ENCODE measurements around the gene GAL3ST2.

Gene GAL3ST2

DNA sequence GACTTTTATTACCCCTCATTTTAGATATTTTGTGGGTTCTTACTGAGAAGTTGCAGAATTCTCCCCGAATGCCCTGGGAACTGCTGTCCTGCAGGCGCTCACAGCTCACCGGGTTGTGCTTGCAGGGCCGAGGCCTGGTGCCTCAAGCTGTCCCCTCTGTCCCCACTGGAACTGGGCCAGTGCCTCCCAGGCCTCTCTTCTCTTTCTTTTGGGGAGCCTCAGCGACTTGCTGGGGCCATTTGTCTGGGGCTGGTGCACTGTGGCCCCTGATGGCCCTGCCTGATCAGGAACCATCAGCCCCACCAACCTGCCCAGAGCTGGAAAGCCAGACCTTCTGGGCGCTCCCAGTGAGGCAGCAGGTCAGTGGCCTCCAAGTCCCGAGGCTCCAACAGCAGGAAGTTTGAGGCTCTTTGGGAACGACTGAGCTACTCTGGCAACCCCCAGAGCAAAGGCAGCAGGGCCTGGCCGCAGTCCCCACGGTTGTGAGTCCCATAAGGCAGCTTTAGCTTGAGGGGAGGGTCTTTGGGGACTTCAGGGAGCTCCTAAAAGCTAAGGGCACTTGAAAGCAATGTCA, 17.7 kb downstream of the GAL3ST2 start:
- Histone ChIP-seq H3K27me3 (replicated peaks; ENCODE audit: control insufficient read depth, insufficient read depth, low read length, poor library complexity, severe bottlenecking) (no peaks in the 10 kb centered on the region), H3K27ac (ENCODE audit: insufficient read depth, low read length, poor library complexity, severe bottlenecking) (no peak overlapping the region), H3K4me1 (ENCODE audit: control insufficient read depth, insufficient read depth, low read length, poor library complexity, severe bottlenecking) (no peaks in the 10 kb centered on the region), H3K4me3 (ENCODE audit: insufficient read depth, low read depth, low read length, poor library complexity, severe bottlenecking) (no peak overlapping the region), H3K9me3 (ENCODE audit: control insufficient read depth, low read length) (no peaks in the 10 kb centered on the region), H3K36me3 (ENCODE audit: control insufficient read depth, insufficient read depth, low read length) (no peaks in the 10 kb centered on the region)
- no peak for DNase-seq

DNA sequence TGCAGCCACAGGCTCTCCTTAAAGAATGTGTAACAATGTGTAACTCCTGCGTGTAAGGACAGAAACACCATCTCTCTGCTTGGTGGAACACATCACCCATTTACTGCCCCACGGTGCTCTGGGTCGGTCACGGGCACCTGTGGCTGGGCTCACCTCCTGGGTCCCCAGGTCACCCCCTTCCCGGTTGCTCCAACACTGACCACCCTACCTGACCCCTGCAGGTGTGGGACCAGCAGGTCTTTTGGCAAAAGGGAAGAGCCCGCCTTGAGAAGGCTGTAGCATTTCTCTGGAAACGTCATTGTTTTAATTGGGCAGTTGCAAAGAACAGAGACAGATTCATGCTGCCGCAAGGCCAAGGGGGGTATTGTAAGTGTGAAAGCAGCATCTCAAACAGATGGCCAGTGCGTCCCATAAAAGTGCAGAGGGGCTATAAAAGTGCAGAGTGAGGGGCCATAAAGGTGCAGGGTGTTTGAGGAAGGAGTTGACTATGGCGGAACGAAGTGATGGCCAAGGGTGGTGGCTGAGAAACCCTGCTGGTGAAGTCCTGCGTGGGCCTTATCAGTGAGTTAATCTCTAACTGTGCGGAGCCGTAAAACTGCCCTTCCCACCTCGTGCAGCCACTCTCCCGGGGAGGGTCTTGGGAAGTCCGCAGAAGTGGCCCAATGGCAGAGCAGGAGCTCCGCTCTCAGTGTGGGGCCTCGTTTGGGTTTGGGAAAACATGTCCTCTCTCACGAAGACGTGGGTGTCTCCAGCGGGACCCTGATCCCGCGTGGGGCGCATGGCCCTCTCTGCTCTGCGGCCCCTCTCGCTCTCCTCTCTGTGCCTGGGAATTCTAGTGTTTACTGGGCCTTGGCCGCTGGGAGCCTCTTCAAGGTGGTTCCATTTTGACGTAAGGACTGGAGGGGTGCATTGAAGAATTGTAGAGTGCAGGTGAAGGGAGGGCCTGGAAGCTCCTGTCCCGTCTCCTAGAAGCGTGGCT, 18.7 kb downstream of the GAL3ST2 start:
- no peaks in the 10 kb centered on the region for H3K9me3 ChIP-seq (ENCODE audit: control insufficient read depth, low read length)
- no peaks in the 10 kb centered on the region for H3K4me1 ChIP-seq (ENCODE audit: control insufficient read depth, insufficient read depth, low read length, poor library complexity, severe bottlenecking)
- H3K27me3 ChIP-seq (replicated peaks; ENCODE audit: control insufficient read depth, insufficient read depth, low read length, poor library complexity, severe bottlenecking): no peaks in the 10 kb centered on the region
- H3K4me3 ChIP-seq (ENCODE audit: insufficient read depth, low read depth, low read length, poor library complexity, severe bottlenecking): no peak overlapping the region
- no peaks in the 10 kb centered on the region for H3K36me3 ChIP-seq (ENCODE audit: control insufficient read depth, insufficient read depth, low read length)
- DNase-seq: no peak
- H3K27ac ChIP-seq (ENCODE audit: insufficient read depth, low read length, poor library complexity, severe bottlenecking): no peak overlapping the region

DNA sequence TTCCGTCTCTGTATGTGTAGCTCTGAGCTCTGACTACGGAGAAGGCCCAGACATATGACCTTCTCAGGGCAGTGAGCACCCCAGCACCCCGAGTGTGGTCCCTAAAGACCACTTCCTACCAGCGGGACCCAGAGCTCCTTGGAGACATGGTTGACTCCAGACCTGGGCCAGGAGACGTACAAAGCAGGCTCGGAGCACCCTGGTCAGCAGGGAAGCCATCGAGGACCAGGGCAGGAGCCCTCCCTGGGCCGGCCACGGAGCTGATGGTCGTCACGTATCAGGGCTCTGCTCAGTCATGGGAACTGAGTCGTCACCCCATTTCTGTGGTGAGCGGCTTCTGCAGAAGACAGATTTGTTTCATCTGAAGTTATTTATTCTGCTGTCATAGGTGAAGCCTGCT, 19.6 kb downstream of the GAL3ST2 start:
- Histone ChIP-seq H3K4me3 (ENCODE audit: insufficient read depth, low read depth, low read length, poor library complexity, severe bottlenecking) (no peak overlapping the region), H3K9me3 (ENCODE audit: control insufficient read depth, low read length) (no peaks in the 10 kb centered on the region), H3K27me3 (replicated peaks; ENCODE audit: control insufficient read depth, insufficient read depth, low read length, poor library complexity, severe bottlenecking) (no peaks in the 10 kb centered on the region), H3K36me3 (ENCODE audit: control insufficient read depth, insufficient read depth, low read length) (no peaks in the 10 kb centered on the region), H3K27ac (ENCODE audit: insufficient read depth, low read length, poor library complexity, severe bottlenecking) (no peak overlapping the region), H3K4me1 (ENCODE audit: control insufficient read depth, insufficient read depth, low read length, poor library complexity, severe bottlenecking) (no peaks in the 10 kb centered on the region)
- DNase-seq: no peak

DNA sequence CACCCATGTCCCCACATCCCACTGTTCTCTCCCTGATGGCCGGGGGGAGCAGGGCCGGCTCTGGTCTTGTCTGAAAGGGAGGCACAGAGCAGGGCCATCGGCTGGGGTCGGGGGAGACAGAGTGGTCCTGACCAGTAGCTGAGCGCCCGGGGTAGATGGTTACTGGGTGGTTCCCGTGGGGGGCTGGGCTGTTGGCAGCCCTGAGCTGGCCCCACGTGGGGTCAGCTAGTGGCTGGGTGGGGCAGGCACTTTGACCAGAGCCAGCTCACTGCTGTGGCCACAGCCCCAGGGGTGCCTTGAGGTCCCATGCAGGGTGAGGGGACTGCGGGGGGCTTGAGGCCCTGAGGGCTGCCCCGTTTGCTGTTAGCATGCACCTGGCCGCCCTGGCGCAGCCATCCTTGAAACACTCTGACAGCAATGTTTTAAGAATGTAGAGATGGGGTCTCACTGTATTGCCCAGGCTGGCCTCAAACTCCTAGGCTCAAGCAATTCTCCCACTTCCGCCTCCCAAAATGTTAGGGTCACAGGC, 20.1 kb downstream of the GAL3ST2 start:
- no peaks in the 10 kb centered on the region for H3K27me3 ChIP-seq (replicated peaks; ENCODE audit: control insufficient read depth, insufficient read depth, low read length, poor library complexity, severe bottlenecking)

DNA sequence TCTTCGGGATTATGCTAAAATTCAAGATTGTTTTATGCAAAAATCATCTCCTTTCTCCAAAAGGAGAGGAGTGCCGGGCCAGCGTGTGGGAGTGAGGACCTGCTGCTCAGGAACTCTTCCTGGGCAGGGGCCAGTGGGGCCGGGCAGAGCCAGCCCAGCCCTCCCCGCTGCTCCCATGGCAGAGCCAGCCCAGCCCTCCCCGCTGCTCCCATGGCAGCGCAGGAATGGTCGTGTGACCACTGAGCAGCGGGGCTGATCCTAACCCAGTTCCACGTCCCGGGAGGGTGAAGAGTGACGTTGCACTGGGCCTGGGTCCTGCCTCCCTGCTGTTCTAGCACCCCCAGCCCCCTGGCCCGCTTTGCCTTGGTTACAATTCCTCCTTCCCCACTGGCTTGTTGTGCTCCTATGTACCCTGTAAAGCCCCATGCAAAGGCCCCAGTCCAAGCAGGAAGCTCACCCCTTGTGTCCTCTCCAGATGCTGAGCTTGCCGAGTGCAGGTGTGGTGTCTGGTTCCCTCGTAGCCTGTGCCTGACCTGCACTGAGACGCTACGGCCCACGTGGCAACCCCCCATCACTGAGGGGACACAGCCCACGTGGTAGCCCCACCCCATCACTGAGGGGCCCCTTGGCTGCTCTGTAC, 20.9 kb downstream of the GAL3ST2 start:
- H3K4me3 ChIP-seq (ENCODE audit: insufficient read depth, low read depth, low read length, poor library complexity, severe bottlenecking): no peak overlapping the region

More for the DNA sequence above, 20.1 kb downstream of the GAL3ST2 start:
- Histone ChIP-seq H3K9me3 (ENCODE audit: control insufficient read depth, low read length) (no peaks in the 10 kb centered on the region), H3K27ac (ENCODE audit: insufficient read depth, low read length, poor library complexity, severe bottlenecking) (no peak overlapping the region), H3K4me1 (ENCODE audit: control insufficient read depth, insufficient read depth, low read length, poor library complexity, severe bottlenecking) (no peaks in the 10 kb centered on the region), H3K36me3 (ENCODE audit: control insufficient read depth, insufficient read depth, low read length) (no peaks in the 10 kb centered on the region), H3K4me3 (ENCODE audit: insufficient read depth, low read depth, low read length, poor library complexity, severe bottlenecking) (no peak overlapping the region)
- no peak for DNase-seq

DNA sequence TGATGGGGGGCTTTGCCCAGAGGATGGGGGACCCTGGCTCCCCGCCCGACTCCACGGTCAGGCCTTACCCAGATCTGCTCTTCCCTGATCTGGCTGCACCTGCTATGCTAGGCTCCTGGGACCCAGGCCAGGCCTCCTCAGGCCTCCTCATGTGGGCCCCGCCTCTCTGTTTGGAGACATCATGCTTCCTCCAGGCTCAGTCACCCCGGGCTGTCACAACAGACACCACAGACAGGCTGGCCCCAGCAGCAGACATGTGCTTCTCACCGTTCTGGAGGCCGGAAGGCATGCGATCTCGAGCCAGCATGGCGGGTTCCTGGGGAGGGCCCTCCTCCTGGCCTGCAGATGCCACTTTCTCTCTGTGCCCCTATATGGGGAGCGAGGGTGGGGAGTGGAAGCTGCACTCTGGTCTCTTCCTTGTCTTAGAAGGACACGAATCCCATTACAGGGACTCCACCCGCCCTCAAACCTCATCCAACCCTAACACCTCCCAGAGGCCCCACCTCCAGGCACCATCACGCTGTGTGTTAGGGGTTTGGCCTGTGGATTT, 21.5 kb downstream of the GAL3ST2 start:
- Histone ChIP-seq H3K27me3 (replicated peaks; ENCODE audit: control insufficient read depth, insufficient read depth, low read length, poor library complexity, severe bottlenecking) (no peaks in the 10 kb centered on the region), H3K4me3 (ENCODE audit: insufficient read depth, low read depth, low read length, poor library complexity, severe bottlenecking) (no peak overlapping the region), H3K36me3 (ENCODE audit: control insufficient read depth, insufficient read depth, low read length) (no peaks in the 10 kb centered on the region), H3K4me1 (ENCODE audit: control insufficient read depth, insufficient read depth, low read length, poor library complexity, severe bottlenecking) (peaks cover 4% of the 10 kb centered on the region), H3K9me3 (ENCODE audit: control insufficient read depth, low read length) (no peaks in the 10 kb centered on the region), H3K27ac (ENCODE audit: insufficient read depth, low read length, poor library complexity, severe bottlenecking) (no peak overlapping the region)
- no peak for DNase-seq

More for the DNA sequence above, 20.9 kb downstream of the GAL3ST2 start:
- no peak overlapping the region for H3K27ac ChIP-seq (ENCODE audit: insufficient read depth, low read length, poor library complexity, severe bottlenecking)
- no peaks in the 10 kb centered on the region for H3K27me3 ChIP-seq (replicated peaks; ENCODE audit: control insufficient read depth, insufficient read depth, low read length, poor library complexity, severe bottlenecking)
- no peaks in the 10 kb centered on the region for H3K36me3 ChIP-seq (ENCODE audit: control insufficient read depth, insufficient read depth, low read length)
- DNase-seq: no peak
- no peaks in the 10 kb centered on the region for H3K4me1 ChIP-seq (ENCODE audit: control insufficient read depth, insufficient read depth, low read length, poor library complexity, severe bottlenecking)
- H3K9me3 ChIP-seq (ENCODE audit: control insufficient read depth, low read length): no peaks in the 10 kb centered on the region

DNA sequence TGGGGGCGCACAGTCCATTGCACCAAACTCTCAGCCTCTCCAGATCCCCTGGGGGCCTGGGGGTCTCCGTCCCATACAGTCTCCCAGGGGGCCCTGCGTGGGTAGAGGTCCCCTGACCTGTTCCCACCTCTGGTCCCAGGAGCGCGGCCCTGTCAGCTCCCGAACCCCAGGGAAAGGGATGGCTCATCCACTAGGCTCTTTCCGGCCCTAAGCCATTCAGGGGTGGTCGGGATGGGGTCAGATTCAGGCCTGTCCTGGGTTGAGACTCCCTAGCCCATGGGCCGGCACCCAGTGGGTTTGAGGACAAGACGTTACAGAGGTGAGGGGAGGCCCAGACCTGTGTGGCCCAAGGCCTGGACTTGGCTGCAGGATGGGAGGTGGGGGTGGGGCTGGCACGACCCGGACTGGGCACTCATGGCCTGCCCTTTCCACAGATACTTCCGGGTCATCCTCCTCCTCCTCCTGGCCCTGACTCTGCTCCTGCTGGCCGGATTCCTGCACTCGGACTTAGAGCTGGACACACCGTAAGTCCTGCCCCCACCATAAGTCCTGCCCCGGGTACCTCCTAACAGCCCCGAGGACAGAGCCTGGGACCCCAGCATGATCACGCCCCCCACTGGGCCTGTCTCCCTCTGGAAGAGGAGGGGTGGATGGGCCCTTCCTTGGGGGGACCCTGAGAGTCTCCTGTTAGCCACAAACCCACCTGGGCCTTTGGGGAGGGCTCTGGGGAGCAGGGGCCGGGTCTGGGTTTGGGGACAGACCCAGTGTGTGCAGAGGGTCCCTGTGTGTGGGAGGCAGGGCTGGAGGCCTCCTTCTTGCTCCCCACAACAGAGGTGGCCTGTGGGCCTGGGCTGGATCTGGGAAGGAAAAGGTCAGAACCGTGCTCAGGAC, 22.3 kb downstream of the GAL3ST2 start:
- no peaks in the 10 kb centered on the region for H3K36me3 ChIP-seq (ENCODE audit: control insufficient read depth, insufficient read depth, low read length)
- no peaks in the 10 kb centered on the region for H3K27me3 ChIP-seq (replicated peaks; ENCODE audit: control insufficient read depth, insufficient read depth, low read length, poor library complexity, severe bottlenecking)
- no peak overlapping the region for H3K27ac ChIP-seq (ENCODE audit: insufficient read depth, low read length, poor library complexity, severe bottlenecking)
- DNase-seq: no peak
- peaks cover 11% of the 10 kb centered on the region for H3K4me1 ChIP-seq (ENCODE audit: control insufficient read depth, insufficient read depth, low read length, poor library complexity, severe bottlenecking)
- no peaks in the 10 kb centered on the region for H3K9me3 ChIP-seq (ENCODE audit: control insufficient read depth, low read length)
- H3K4me3 ChIP-seq (ENCODE audit: insufficient read depth, low read depth, low read length, poor library complexity, severe bottlenecking): no peak overlapping the region

DNA sequence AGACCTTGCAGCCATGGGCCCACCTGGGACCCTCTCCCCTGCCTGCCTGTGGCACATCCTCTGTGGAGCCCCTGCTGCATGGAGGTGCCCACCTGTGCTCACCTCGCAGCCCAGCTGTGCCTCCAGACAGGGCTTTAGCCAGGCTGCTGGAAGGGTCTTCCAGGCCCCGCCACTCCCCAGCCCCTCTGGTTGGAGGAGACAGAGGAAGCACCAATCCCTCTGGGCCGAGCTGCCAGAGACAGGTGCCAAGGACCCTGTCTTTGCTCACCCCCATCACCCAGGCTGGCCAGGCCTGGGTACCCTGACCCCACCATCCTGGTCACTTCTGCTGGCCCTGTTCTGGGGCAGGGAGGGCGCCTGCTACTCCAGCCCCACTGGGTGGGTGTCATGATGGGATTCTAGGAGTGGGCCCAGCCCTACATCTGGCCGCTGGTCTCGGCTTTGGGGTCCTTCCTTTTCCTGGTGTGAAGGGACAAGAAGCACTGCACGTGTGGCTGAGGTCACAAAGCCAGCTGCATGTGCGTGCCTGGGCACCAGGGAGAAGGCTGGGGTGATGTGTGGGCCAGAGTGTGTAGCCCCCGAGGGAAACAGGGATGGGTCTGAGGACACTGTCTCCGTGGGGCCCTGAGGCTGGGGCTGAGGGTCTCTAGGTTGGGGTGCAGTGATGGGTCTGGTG, 23.0 kb downstream of the GAL3ST2 start:
- H3K9me3 ChIP-seq (ENCODE audit: control insufficient read depth, low read length): no peaks in the 10 kb centered on the region
- H3K27ac ChIP-seq (ENCODE audit: insufficient read depth, low read length, poor library complexity, severe bottlenecking): no peak overlapping the region
- no peaks in the 10 kb centered on the region for H3K36me3 ChIP-seq (ENCODE audit: control insufficient read depth, insufficient read depth, low read length)
- H3K27me3 ChIP-seq (replicated peaks; ENCODE audit: control insufficient read depth, insufficient read depth, low read length, poor library complexity, severe bottlenecking): peaks cover 5% of the 10 kb centered on the region
- peaks cover 19% of the 10 kb centered on the region for H3K4me1 ChIP-seq (ENCODE audit: control insufficient read depth, insufficient read depth, low read length, poor library complexity, severe bottlenecking)
- H3K4me3 ChIP-seq (ENCODE audit: insufficient read depth, low read depth, low read length, poor library complexity, severe bottlenecking): no peak overlapping the region
- no peak for DNase-seq

Measured in effector memory CD4-positive, alpha-beta T cell (primary cell).